Measurements from ENCODE around the gene C5orf46.
"Not testable (repeated sequence)": the region's sequence is repeated elsewhere in the genome, so short reads cannot be mapped to it uniquely, and the experiment has no call there.

DNA sequence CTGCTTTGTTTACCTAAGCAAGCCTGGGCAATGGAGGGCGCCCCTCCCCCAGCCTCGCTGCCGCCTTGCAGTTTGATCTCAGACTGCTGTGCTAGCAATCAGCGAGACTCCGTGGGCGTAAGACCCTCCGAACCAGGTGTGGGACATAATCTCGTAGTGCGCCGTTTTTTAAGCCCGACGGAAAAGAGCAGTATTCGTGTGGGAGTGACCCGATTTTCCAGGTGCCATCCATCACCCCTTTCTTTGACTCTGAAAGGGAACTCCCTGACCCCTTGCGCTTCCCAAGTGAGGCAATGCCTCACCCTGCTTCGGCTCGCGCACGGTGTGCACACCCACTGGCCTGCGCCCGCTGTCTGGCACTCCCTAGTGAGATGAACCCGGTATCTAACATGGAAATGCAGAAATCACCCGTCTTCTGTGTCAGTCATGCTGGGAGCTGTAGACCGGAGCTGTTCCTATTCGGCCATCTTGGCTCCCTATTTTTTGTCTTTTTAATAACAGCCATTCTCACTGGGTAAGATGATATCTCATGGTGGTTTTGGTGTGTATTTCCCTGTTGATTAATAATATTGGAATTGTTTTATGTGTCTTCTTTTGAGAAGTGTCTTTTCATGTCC, 40.4 kb upstream of the C5orf46 start:
- TF ChIP-seq EZH2 (IDR thresholded peaks at IDR 0.05; ENCODE audit: low read depth, unreplicated experiment); JUNB (IDR thresholded peaks at IDR 0.05; ENCODE audit: unreplicated experiment); EZH2phosphoT487 (IDR thresholded peaks at IDR 0.05; ENCODE audit: unreplicated experiment); CREB1 (CRISPR knock-in tag; IDR thresholded peaks at IDR 0.05; ENCODE audit: low read depth); STAT1 (IDR thresholded peaks at IDR 0.05; ENCODE audit: unreplicated experiment); ZNF114 (CRISPR knock-in tag; IDR thresholded peaks at IDR 0.05); ZNF331 (CRISPR knock-in tag; IDR thresholded peaks at IDR 0.05; ENCODE audit: low read depth); NANOG (IDR thresholded peaks at IDR 0.05; ENCODE audit: borderline replicate concordance): not testable (repeated sequence)
- peak; percentile 43 for TF ChIP-seq POLR2AphosphoS5 (IDR thresholded peaks at IDR 0.05; ENCODE audit: low read depth)
- TF ChIP-seq, protein P1, sequence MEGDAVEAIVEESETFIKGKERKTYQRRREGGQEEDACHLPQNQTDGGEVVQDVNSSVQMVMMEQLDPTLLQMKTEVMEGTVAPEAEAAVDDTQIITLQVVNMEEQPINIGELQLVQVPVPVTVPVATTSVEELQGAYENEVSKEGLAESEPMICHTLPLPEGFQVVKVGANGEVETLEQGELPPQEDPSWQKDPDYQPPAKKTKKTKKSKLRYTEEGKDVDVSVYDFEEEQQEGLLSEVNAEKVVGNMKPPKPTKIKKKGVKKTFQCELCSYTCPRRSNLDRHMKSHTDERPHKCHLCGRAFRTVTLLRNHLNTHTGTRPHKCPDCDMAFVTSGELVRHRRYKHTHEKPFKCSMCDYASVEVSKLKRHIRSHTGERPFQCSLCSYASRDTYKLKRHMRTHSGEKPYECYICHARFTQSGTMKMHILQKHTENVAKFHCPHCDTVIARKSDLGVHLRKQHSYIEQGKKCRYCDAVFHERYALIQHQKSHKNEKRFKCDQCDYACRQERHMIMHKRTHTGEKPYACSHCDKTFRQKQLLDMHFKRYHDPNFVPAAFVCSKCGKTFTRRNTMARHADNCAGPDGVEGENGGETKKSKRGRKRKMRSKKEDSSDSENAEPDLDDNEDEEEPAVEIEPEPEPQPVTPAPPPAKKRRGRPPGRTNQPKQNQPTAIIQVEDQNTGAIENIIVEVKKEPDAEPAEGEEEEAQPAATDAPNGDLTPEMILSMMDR (conservative IDR thresholded peaks at IDR 0.05; ENCODE audit: low read depth in 2 of 2): not testable (repeated sequence)
- TF ChIP-seq, protein P2, sequence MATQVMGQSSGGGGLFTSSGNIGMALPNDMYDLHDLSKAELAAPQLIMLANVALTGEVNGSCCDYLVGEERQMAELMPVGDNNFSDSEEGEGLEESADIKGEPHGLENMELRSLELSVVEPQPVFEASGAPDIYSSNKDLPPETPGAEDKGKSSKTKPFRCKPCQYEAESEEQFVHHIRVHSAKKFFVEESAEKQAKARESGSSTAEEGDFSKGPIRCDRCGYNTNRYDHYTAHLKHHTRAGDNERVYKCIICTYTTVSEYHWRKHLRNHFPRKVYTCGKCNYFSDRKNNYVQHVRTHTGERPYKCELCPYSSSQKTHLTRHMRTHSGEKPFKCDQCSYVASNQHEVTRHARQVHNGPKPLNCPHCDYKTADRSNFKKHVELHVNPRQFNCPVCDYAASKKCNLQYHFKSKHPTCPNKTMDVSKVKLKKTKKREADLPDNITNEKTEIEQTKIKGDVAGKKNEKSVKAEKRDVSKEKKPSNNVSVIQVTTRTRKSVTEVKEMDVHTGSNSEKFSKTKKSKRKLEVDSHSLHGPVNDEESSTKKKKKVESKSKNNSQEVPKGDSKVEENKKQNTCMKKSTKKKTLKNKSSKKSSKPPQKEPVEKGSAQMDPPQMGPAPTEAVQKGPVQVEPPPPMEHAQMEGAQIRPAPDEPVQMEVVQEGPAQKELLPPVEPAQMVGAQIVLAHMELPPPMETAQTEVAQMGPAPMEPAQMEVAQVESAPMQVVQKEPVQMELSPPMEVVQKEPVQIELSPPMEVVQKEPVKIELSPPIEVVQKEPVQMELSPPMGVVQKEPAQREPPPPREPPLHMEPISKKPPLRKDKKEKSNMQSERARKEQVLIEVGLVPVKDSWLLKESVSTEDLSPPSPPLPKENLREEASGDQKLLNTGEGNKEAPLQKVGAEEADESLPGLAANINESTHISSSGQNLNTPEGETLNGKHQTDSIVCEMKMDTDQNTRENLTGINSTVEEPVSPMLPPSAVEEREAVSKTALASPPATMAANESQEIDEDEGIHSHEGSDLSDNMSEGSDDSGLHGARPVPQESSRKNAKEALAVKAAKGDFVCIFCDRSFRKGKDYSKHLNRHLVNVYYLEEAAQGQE (IDR thresholded peaks at IDR 0.05; ENCODE audit: unreplicated experiment): not testable (repeated sequence)
- TF ChIP-seq, protein P3, sequence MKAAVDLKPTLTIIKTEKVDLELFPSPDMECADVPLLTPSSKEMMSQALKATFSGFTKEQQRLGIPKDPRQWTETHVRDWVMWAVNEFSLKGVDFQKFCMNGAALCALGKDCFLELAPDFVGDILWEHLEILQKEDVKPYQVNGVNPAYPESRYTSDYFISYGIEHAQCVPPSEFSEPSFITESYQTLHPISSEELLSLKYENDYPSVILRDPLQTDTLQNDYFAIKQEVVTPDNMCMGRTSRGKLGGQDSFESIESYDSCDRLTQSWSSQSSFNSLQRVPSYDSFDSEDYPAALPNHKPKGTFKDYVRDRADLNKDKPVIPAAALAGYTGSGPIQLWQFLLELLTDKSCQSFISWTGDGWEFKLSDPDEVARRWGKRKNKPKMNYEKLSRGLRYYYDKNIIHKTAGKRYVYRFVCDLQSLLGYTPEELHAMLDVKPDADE (IDR thresholded peaks at IDR 0.05): not testable (repeated sequence)

Measured in GM23338 (cell line).